Skin of body (tissue), 2 donors: ENCODE measurements around the gene CAMK2A. TPM values are rescaled to one million over a fixed set of nuclear protein-coding genes. Genes with fewer than 3 reads are reported as not detected.
"Not testable (repeated sequence)": the region's sequence is repeated elsewhere in the genome, so short reads cannot be mapped to it uniquely, and the experiment has no call there.

ENCODE experiments used
- DNase-seq: peaks from one replicate; lab custom pipeline; 2025; lab: John Stamatoyannopoulos, UW
- total RNA-seq: library from RNA; depleted of rRNA; stranded (reverse); fragments of >200 nt; gene quantifications from one replicate; pipeline ENCODE4 v1.2.3, GENCODE V29; 2014

Gene CAMK2A
- total RNA-seq, 1 donor from 2014 or later = 4.0 TPM

- no peak for DNase-seq
These were observed 50.9 kb downstream of the CAMK2A start for GRCh38 chr5:150238646-150239045.

GRCh38 chr5:150236981-150237754 lies 52.4 kb downstream of the CAMK2A start:
- DNase-seq = no peak

GRCh38 chr5:150236313-150236712 lies 53.3 kb downstream of the CAMK2A start:
- no peak for DNase-seq

- no peak for DNase-seq
These were observed 54.1 kb downstream of the CAMK2A start for GRCh38 chr5:150235500-150235854.

GRCh38 chr5:150234576-150235499 lies 54.7 kb downstream of the CAMK2A start:
- DNase-seq = no peak

GRCh38 chr5:150233706-150234105 lies 55.9 kb downstream of the CAMK2A start:
- not testable (repeated sequence) for DNase-seq

GRCh38 chr5:150230842-150231241 lies 58.7 kb downstream of the CAMK2A start:
- DNase-seq = no peak

- no peak for DNase-seq
These were observed 60.0 kb downstream of the CAMK2A start for GRCh38 chr5:150229571-150229970.

- DNase-seq = no peak
These were observed 61.8 kb downstream of the CAMK2A start for GRCh38 chr5:150227606-150228273.

GRCh38 chr5:150227036-150227435 lies 62.5 kb downstream of the CAMK2A start:
- DNase-seq = no peak

GRCh38 chr5:150224483-150225027 lies 65.0 kb downstream of the CAMK2A start:
- DNase-seq = no peak

GRCh38 chr5:150223474-150223873 lies 66.1 kb downstream of the CAMK2A start:
- DNase-seq = no peak

- DNase-seq = no peak
These were observed 66.7 kb downstream of the CAMK2A start for GRCh38 chr5:150222906-150223305.

- no peak for DNase-seq
These were observed 68.1 kb downstream of the CAMK2A start for GRCh38 chr5:150221471-150221870.

GRCh38 chr5:150219861-150220260 lies 69.7 kb downstream of the CAMK2A start:
- DNase-seq = no peak

GRCh38 chr5:150219142-150219541 lies 70.4 kb downstream of the CAMK2A start:
- DNase-seq = no peak

- no peak for DNase-seq
These were observed 70.9 kb downstream of the CAMK2A start for GRCh38 chr5:150218693-150219035.

GRCh38 chr5:150217873-150218692 lies 71.5 kb downstream of the CAMK2A start:
- peak; percentile 83 for DNase-seq

GRCh38 chr5:150217038-150217437 lies 72.5 kb downstream of the CAMK2A start:
- DNase-seq = no peak

GRCh38 chr5:150215979-150216944 lies 73.3 kb downstream of the CAMK2A start:
- peak; percentile 39 for DNase-seq
